Fibroblast of villous mesenchyme (primary cell): ENCODE data around the gene CLIP1. TPM values are rescaled to one million over a fixed set of nuclear protein-coding genes. Genes with fewer than 3 reads are reported as not detected.

Experiments
- DNase-seq: peaks from one replicate; pipeline ENCODE4 v3.0.0-alpha.2; 2010; ENCODE audit warnings: low read depth
- H3K4me3 ChIP-seq: 2 replicates; pipeline ENCODE4 v1.5.1; 2011; ENCODE audit warnings: low read depth, mild to moderate bottlenecking, low read length
- CTCF ChIP-seq: IDR thresholded peaks from 2 replicates; pipeline ENCODE4 v1.5.1; 2012; ENCODE audit warnings: low read depth, mild to moderate bottlenecking, low read length; ENCODE audit not compliant: insufficient read depth
- total RNA-seq: library from RNA; depleted of rRNA; stranded (reverse); fragments of >200 nt; gene quantifications from 2 replicates; pipeline ENCODE4 v1.2.3, GENCODE V29; 2012

The CLIP1 gene
- total RNA-seq, 1 donor, result 66.9 TPM

DNA sequence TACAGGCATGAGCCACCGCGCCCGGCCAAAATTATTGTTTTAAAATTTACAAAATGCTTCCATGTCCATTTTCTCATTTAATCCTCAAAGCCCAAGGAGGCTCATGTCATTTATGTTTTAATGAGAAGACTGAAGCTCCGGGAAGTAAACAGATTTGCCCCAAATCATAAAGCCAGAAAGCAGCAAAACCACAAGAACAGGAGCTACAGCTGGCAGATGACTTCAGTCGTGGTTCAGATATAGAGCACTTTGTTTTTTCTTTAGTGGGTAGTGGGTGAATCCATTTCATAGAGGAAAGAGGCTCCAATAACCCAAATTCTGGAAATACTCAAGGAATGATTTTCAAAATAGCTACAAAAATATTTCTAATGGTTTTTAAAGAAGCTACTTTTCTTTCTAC, 110.8 kb downstream of the CLIP1 start:
- no peak for DNase-seq
- no peak for TF ChIP-seq CTCF
- no peak overlapping the region for H3K4me3 ChIP-seq

- no peak for TF ChIP-seq CTCF
- no peak for DNase-seq
- H3K4me3 ChIP-seq, result no peak overlapping the region
Observed at GRCh38 chr12:122310626-122311333, 111.7 kb downstream of the CLIP1 start.

GRCh38 chr12:122309564-122310121, 112.8 kb downstream of the CLIP1 start:
- TF ChIP-seq CTCF, result no peak
- H3K4me3 ChIP-seq, result no peak overlapping the region
- DNase-seq, result no peak

- DNase-seq, result no peak
- no peak for TF ChIP-seq CTCF
Observed at GRCh38 chr12:122308811-122309210, 113.7 kb downstream of the CLIP1 start.

DNA sequence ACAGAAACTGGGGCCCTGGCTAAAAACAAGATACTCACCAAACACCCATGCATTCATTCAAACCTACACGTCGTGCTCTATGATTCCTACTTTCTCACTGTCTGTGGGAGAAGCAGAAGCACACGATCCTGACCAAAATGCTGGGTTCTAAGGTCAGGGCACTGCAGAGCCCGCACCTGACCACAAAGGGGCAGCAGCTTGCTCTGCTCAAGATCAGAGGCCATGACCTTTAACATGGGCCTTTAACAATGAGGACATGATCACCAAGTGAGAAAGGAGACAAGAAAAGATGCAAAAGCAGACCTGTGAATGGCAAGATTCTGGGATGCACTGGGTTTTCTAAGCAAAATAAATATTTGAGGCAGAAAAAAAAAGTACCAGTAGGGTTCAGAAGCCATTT, 116.1 kb downstream of the CLIP1 start:
- no peak overlapping the region for H3K4me3 ChIP-seq
- DNase-seq, result no peak
- no peak for TF ChIP-seq CTCF

More at GRCh38 chr12:122308811-122309210, 113.7 kb downstream of the CLIP1 start:
- no peak overlapping the region for H3K4me3 ChIP-seq

GRCh38 chr12:122304924-122305323, 117.5 kb downstream of the CLIP1 start:
- TF ChIP-seq CTCF, result no peak
- H3K4me3 ChIP-seq, result no peak overlapping the region
- DNase-seq, result no peak
